IMR-90 (cell line): ENCODE data around the gene SELENOO. TPM values are rescaled to one million over a fixed set of nuclear protein-coding genes. Genes with fewer than 3 reads are reported as not detected.

Source experiments
- ATAC-seq: fragments of 200-7000 bp; cut with Tn5 transposase; 2 replicates; pipeline ENCODE4 v1.9.1; 2020; ENCODE audit warnings: low read depth, mild to moderate bottlenecking, moderate library complexity
- BruUV-seq: library from RNA; stranded (reverse); fragments of 400-500 nt; replicated peaks from 2 replicates; lab custom pipeline; 2021; lab: Mats Ljungman, UMichigan
- CTCF ChIA-PET: fragments of 300-600 bp; formaldehyde crosslinking; extraction: SDS; loops from one replicate; lab custom pipeline; 2021; ENCODE audit warnings: antibody characterized with exemption; lab: Yijun Ruan, JAX
- POLR2A ChIA-PET: fragments of 300-600 bp; sonication (Branson Sonifier 250); formaldehyde crosslinking; loops from one replicate; lab custom pipeline; 2022; ENCODE audit warnings: antibody characterized with exemption; ENCODE audit not compliant: unreplicated experiment; lab: Charles Lee
- DNase-seq: peaks from one replicate; pipeline ENCODE4 v3.0.0; 2013
- H2AFZ ChIP-seq: replicated peaks from 2 replicates; pipeline ENCODE3; 2013; ENCODE audit warnings: low read length, mild to moderate bottlenecking; ENCODE audit not compliant: poor library complexity
- H2AK5ac ChIP-seq: 2 replicates; pipeline ENCODE4 v1.6.1; 2013; ENCODE audit warnings: low read depth, low read length, inconsistent platforms
- H2AK9ac ChIP-seq: replicated peaks from 2 replicates; pipeline ENCODE3; 2013; ENCODE audit warnings: mild to moderate bottlenecking, low read depth, low read length, moderate library complexity; ENCODE audit not compliant: poor library complexity
- H2BK120ac ChIP-seq: 2 replicates; pipeline ENCODE4 v1.6.1; 2013; ENCODE audit warnings: low read depth, low read length, inconsistent platforms
- H2BK15ac ChIP-seq: 3 replicates; pipeline ENCODE4 v1.6.1; 2013; ENCODE audit warnings: low read depth, low read length, inconsistent platforms
- H2BK20ac ChIP-seq: 2 replicates; pipeline ENCODE4 v1.6.1; 2013; ENCODE audit warnings: low read depth, mild to moderate bottlenecking, inconsistent platforms, low read length, moderate library complexity
- H2BK5ac ChIP-seq: 2 replicates; pipeline ENCODE4 v1.6.1; 2013; ENCODE audit warnings: mild to moderate bottlenecking, low read depth, low read length, inconsistent platforms; ENCODE audit not compliant: poor library complexity, severe bottlenecking
- H3K14ac ChIP-seq: replicated peaks from 2 replicates; pipeline ENCODE4 v1.6.1; 2013; ENCODE audit warnings: low read depth, low read length, inconsistent platforms
- H3K18ac ChIP-seq: 2 replicates; pipeline ENCODE4 v1.6.1; 2013; ENCODE audit warnings: low read depth, low read length, control low read depth
- H3K23ac ChIP-seq: 2 replicates; pipeline ENCODE4 v1.6.1; 2013; ENCODE audit warnings: low read depth, low read length, inconsistent platforms
- H3K27ac ChIP-seq: 2 replicates; pipeline ENCODE4 v1.5.1; 2013; ENCODE audit warnings: mild to moderate bottlenecking, control low read depth, low read length; ENCODE audit not compliant: insufficient read depth
- H3K27me3 ChIP-seq: 2 replicates; pipeline ENCODE4 v1.6.1; 2013; ENCODE audit warnings: low read length; ENCODE audit not compliant: control insufficient read depth, insufficient read depth
- H3K36me3 ChIP-seq: 2 replicates; pipeline ENCODE4 v1.6.1; 2013; ENCODE audit warnings: low read length, mixed read lengths; ENCODE audit not compliant: control insufficient read depth, insufficient read depth
- H3K4ac ChIP-seq: 2 replicates; pipeline ENCODE4 v1.6.1; 2013; ENCODE audit warnings: low read depth, low read length, inconsistent platforms
- H3K4me1 ChIP-seq: 2 replicates; pipeline ENCODE4 v1.6.1; 2013; ENCODE audit warnings: low read length, mixed read lengths; ENCODE audit not compliant: control insufficient read depth, insufficient read depth
- H3K4me2 ChIP-seq: 2 replicates; pipeline ENCODE4 v1.6.1; 2013; ENCODE audit warnings: low read depth, mild to moderate bottlenecking, control low read depth, low read length, moderate library complexity
- H3K4me3 ChIP-seq: 2 replicates; pipeline ENCODE4 v1.5.1; 2013; ENCODE audit warnings: low read depth, mild to moderate bottlenecking, control low read depth, low read length, moderate library complexity; ENCODE audit not compliant: insufficient read depth
- H3K56ac ChIP-seq: 2 replicates; pipeline ENCODE4 v1.6.1; 2013; ENCODE audit warnings: low read length, inconsistent platforms; ENCODE audit not compliant: insufficient read depth; ENCODE audit errors: extremely low read depth
- H3K79me1 ChIP-seq, 2 experiments: 2 replicates each; pipeline ENCODE4 v1.6.1; 2013; ENCODE audit warnings: low read length in 2 of 2, inconsistent platforms in 1 of 2, low read depth in 1 of 2
- H3K9ac ChIP-seq: 2 replicates; pipeline ENCODE4 v1.6.1; 2013; ENCODE audit warnings: low read depth, low read length, control low read depth
- H3K9me1 ChIP-seq: 2 replicates; pipeline ENCODE4 v1.6.1; 2013; ENCODE audit warnings: low read length, inconsistent platforms; ENCODE audit not compliant: insufficient read depth
- H3K9me3 ChIP-seq: 2 replicates; pipeline ENCODE4 v1.6.1; 2013; ENCODE audit warnings: low read length; ENCODE audit not compliant: control insufficient read depth, insufficient read depth
- H4K20me1 ChIP-seq: 2 replicates; pipeline ENCODE4 v1.6.1; 2013; ENCODE audit warnings: low read length, inconsistent platforms; ENCODE audit not compliant: insufficient read depth
- H4K5ac ChIP-seq: 2 replicates; pipeline ENCODE4 v1.6.1; 2013; ENCODE audit warnings: mild to moderate bottlenecking, low read depth, low read length, control low read depth
- H4K8ac ChIP-seq, 2 experiments: 2 replicates each; pipeline ENCODE4 v1.6.1; 2013; ENCODE audit warnings: low read depth in 2 of 2, low read length in 2 of 2, control low read depth in 1 of 2, inconsistent platforms in 1 of 2
- H4K91ac ChIP-seq: 2 replicates; pipeline ENCODE4 v1.6.1; 2013; ENCODE audit warnings: low read depth, low read length, inconsistent platforms; ENCODE audit not compliant: insufficient read depth
- BHLHE40 ChIP-seq: fragments of 150-350 bp; IDR thresholded peaks from 2 replicates; pipeline ENCODE4 v1.6.1; 2016; ENCODE audit warnings: mild to moderate bottlenecking, low read depth, low read length
- CEBPB ChIP-seq: IDR thresholded peaks from 2 replicates; pipeline ENCODE4 v1.6.1; 2012; ENCODE audit warnings: low read depth, low read length, improper control_type of control experiment
- CHD1 ChIP-seq: IDR thresholded peaks from 2 replicates; pipeline ENCODE4 v1.6.1; 2012; ENCODE audit warnings: low read depth, low read length, improper control_type of control experiment
- CTCF ChIP-seq: conservative IDR thresholded peaks from 2 replicates; pipeline ENCODE4 v1.5.1; 2012; ENCODE audit warnings: mild to moderate bottlenecking, low read depth, low read length, improper control_type of control experiment
- ELK1 ChIP-seq: fragments of 150-350 bp; IDR thresholded peaks from 2 replicates; pipeline ENCODE4 v1.6.1; 2016; ENCODE audit warnings: low read depth, mild to moderate bottlenecking, low read length, moderate library complexity, borderline replicate concordance
- MAFK ChIP-seq: IDR thresholded peaks from 2 replicates; pipeline ENCODE4 v1.6.1; 2012; ENCODE audit warnings: low read depth, low read length, improper control_type of control experiment
- MAZ ChIP-seq: IDR thresholded peaks from 2 replicates; pipeline ENCODE4 v1.6.1; 2012; ENCODE audit warnings: low read depth, mild to moderate bottlenecking, low read length, improper control_type of control experiment, moderate library complexity, borderline replicate concordance
- MXI1 ChIP-seq: IDR thresholded peaks from 2 replicates; pipeline ENCODE4 v1.6.1; 2012; ENCODE audit warnings: low read depth, mild to moderate bottlenecking, low read length, moderate library complexity, borderline replicate concordance
- NFE2L2 ChIP-seq: fragments of 150-350 bp; IDR thresholded peaks from 2 replicates; pipeline ENCODE4 v1.6.1; 2016; ENCODE audit warnings: low read depth, mild to moderate bottlenecking, low read length
- POLR2A ChIP-seq: IDR thresholded peaks from 2 replicates; pipeline ENCODE4 v1.6.1; 2012; ENCODE audit warnings: mild to moderate bottlenecking, low read depth, low read length
- RAD21 ChIP-seq: IDR thresholded peaks from 2 replicates; pipeline ENCODE4 v1.6.1; 2012; ENCODE audit warnings: low read length, improper control_type of control experiment
- RCOR1 ChIP-seq: IDR thresholded peaks from 2 replicates; pipeline ENCODE4 v1.6.1; 2012; ENCODE audit warnings: mild to moderate bottlenecking, low read length, improper control_type of control experiment; ENCODE audit not compliant: insufficient replicate concordance
- RFX5 ChIP-seq: IDR thresholded peaks from 2 replicates; pipeline ENCODE4 v1.8.0; 2012; ENCODE audit warnings: low read depth, mild to moderate bottlenecking, low read length, moderate library complexity
- SMC3 ChIP-seq: fragments of 150-350 bp; IDR thresholded peaks from 2 replicates; pipeline ENCODE4 v1.6.1; 2016; ENCODE audit warnings: low read depth, mild to moderate bottlenecking, antibody characterized with exemption, low read length, moderate library complexity
- USF2 ChIP-seq: fragments of 150-350 bp; IDR thresholded peaks from 2 replicates; pipeline ENCODE4 v1.6.1; 2017; ENCODE audit warnings: mild to moderate bottlenecking, antibody characterized with exemption, low read length, low read depth
- WGBS, 2 experiments: methylation state at CpG; one replicate each; pipeline versions ENCODE4 v1.1.5 to v1.1.7; 2013; ENCODE audit warnings: missing lambda C conversion rate in 2 of 2; ENCODE audit not compliant: insufficient read length in 1 of 2; ENCODE audit errors: extremely low coverage in 2 of 2; 5-methylcytosine and 5-hydroxymethylcytosine counted together
- dilution Hi-C: fragments of 300-500 bp; cut with HindIII; formaldehyde crosslinking; loops from one replicate; pipeline ENCODE4 v1.14.3; 2018; ENCODE audit warnings: low sequenced_read_pairs; ENCODE audit not compliant: unreplicated experiment
- in situ Hi-C: fragments of 300-500 bp; cut with MboI; formaldehyde crosslinking; loops from 3 replicates; pipeline ENCODE4 v1.14.3; 2019; ENCODE audit warnings: low sequenced_read_pairs, inconsistent platforms, mixed read lengths
- intact Hi-C: fragments of 100-400 bp; cut with micrococcal nuclease; formaldehyde crosslinking; loops from 2 replicates; pipeline ENCODE4 v1.10.0; 2022
- polyA plus RNA-seq, 3 experiments: library from polyadenylated mRNA; depleted of rRNA; stranded (reverse); fragments of >200 nt; gene quantifications; 2 replicates each; pipeline ENCODE4 v1.2.3, GENCODE V29; 2012; ENCODE audit warnings: low replicate concordance in 1 of 3
- total RNA-seq: library from RNA; depleted of rRNA; stranded (reverse); fragments of >200 nt; gene quantifications from 2 replicates; pipeline ENCODE4 v1.2.3, GENCODE V29; 2012

The SELENOO gene
- total and polyA plus RNA-seq, 2 of the 4 experiments (the other 2 are of a cell fraction): 10.4 to 21.4 TPM

DNA sequence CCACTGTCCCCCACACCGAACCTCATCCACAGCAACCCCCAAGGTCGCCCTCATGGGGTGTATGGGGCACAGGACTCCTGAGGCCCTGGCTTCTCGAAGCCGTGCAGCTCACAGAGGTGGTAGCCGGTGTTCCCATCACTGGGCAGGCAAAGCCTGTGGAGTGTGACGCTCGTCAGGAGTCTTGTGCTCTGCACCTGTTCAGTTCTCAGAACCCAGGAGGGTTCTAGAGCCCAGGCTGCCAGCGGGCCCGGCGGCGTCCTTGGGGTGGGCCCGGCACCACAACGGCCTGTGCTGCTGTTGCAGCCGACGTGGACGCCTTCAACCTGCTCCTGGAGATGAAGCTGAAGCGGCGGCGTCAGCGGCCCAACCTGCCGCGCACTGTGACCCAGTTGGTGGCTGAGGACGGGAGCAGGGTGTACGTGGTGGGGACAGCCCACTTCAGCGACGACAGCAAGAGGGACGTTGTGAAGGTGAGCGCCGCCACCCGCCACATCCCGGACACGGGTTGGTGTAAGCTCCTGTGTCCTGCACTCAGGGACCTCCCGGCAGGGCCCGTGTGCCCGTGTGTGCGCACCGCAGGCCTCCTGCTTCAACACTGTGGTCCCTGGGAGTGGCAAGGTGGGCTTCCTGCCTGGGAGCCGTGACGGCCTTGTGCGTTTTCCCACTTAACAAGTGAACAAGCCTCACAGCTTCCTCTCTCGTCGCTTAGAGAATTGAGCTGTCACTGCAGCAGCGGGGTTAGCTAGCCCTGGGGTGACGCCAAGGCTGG is 6.6 kb upstream of the SELENOO start:
- no peak overlapping the region for H2AK9ac ChIP-seq
- WGBS, 2 experiments: 92% methylated on average over 33 of the region's 44 CpGs; no CpG with 5 or more reads in 1 of the 2 experiments
- no peak overlapping the region for H4K8ac ChIP-seq
- H2AK5ac ChIP-seq: no peak overlapping the region
- H3K27ac ChIP-seq: no peak overlapping the region
- intact Hi-C loops: no loop called here
- peaks cover 34% of the 10 kb centered on the region for H3K36me3 ChIP-seq
- in situ Hi-C loops: no loop called here
- no peak overlapping the region for H2BK120ac ChIP-seq
- no peak overlapping the region for H4K5ac ChIP-seq
- no peak overlapping the region for H2BK5ac ChIP-seq
- 0 out of 2 replicates have a peak, but pooled peaks cover 3% of the 10 kb centered on the region for H3K9me1 ChIP-seq
- no peak overlapping the region for H4K91ac ChIP-seq
- no peak overlapping the region for H3K4ac ChIP-seq
- no peak overlapping the region for H3K4me2 ChIP-seq
- no peak overlapping the region for H3K56ac ChIP-seq
- H3K14ac ChIP-seq: no peak overlapping the region
- H3K4me1 ChIP-seq: peaks cover 13% of the 10 kb centered on the region; the same call in 1 of the 2 replicates
- ChIA-PET POLR2A (no interaction called here), CTCF (interaction anchor here (0.6 kb wide), 1 partner anchor 207 kb away, joined by 3 read pairs; no protein-coding TSS in a partner anchor)
- H3K23ac ChIP-seq: no peak overlapping the region
- H3K4me3 ChIP-seq: no peak overlapping the region
- no peaks in the 10 kb centered on the region for H3K9me3 ChIP-seq
- no peaks in the 10 kb centered on the region for H3K27me3 ChIP-seq
- no TSS peak for BruUV-seq
- H2BK20ac ChIP-seq: no peak overlapping the region
- ATAC-seq (no peak), DNase-seq (no peak)
- peaks cover 35% of the 10 kb centered on the region for H4K20me1 ChIP-seq
- peaks cover 6 to 43% of the 10 kb centered on the region in 2 experiments; a peak in 3 of 4 replicates for H3K79me1 ChIP-seq
- H2AFZ ChIP-seq: no peak overlapping the region
- no peak overlapping the region for H3K18ac ChIP-seq
- no peak overlapping the region for H3K9ac ChIP-seq
- dilution Hi-C loops: no loop called here
- H2BK15ac ChIP-seq: no peak overlapping the region
- TF ChIP-seq SMC3 (no peak), MAFK (no peak), BHLHE40 (no peak), CTCF (no peak), USF2 (no peak), RFX5 (no peak), CHD1 (no peak), MAZ (no peak), CEBPB (no peak), RAD21 (no peak), RCOR1 (no peak), POLR2A (no peak), MXI1 (no peak), NFE2L2 (no peak), ELK1 (no peak)
